Memory B cell (primary cell): ENCODE data around the gene STPG4.

Source experiments
- ATAC-seq: fragments of 150-1000 bp; cut with Tn5 transposase; 2 replicates; pipeline ENCODE4 v1.10.0; 2021; ENCODE audit warnings: low read depth, mild to moderate bottlenecking, moderate library complexity
- DNase-seq, 2 donors: peaks; one replicate each; pipeline ENCODE4 v3.0.0; 2022; ENCODE audit warnings: low spot score in 2 of 2
- H3K27ac Mint-ChIP-seq: one replicate; pipeline ENCODE4 v1.8.0; 2022; ENCODE audit warnings: mild to moderate bottlenecking, moderate library complexity, mixed read lengths
- H3K27me3 Mint-ChIP-seq: one replicate; pipeline ENCODE4 v1.8.0; 2022; ENCODE audit warnings: mixed read lengths
- H3K36me3 Mint-ChIP-seq: one replicate; pipeline ENCODE4 v1.8.0; 2022; ENCODE audit warnings: mild to moderate bottlenecking, mixed read lengths
- H3K4me1 Mint-ChIP-seq: one replicate; pipeline ENCODE4 v1.8.0; 2022; ENCODE audit warnings: mixed read lengths
- H3K4me3 Mint-ChIP-seq: one replicate; pipeline ENCODE4 v1.8.0; 2022; ENCODE audit warnings: mild to moderate bottlenecking, moderate library complexity, mixed read lengths
- H3K9me3 Mint-ChIP-seq: one replicate; pipeline ENCODE4 v1.8.0; 2022; ENCODE audit warnings: mixed read lengths

STPG4 gene

DNA sequence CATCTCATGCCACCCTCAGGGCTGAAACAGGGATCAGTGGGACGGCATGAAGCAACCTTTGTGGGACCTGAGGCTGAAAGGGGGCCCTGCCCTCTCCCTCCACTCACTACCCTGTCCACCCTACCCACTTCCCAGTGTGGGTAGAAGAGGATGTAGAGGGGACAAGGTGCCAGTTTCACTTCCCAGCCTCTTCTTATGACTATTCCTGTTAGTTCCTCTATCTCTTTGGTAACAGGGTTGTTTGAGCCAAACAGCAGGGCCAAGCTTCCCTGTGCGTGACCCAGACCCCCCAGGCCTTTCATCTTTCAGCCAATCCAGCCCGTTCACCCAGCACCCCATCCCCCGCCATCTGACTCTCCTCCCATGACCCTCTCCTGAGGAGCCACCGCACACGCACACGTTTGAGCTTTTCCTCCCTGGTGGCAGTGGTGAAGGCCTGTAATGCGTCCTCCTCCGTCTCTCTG is 82.3 kb downstream of the STPG4 start:
- peak; percentile 87 for ATAC-seq
- Mint-ChIP-seq H3K27me3 (no peaks in the 10 kb centered on the region), H3K4me1 (peaks cover 41% of the 10 kb centered on the region), H3K36me3 (peaks cover 8% of the 10 kb centered on the region), H3K27ac (peak overlapping the region; percentile 95), H3K9me3 (no peaks in the 10 kb centered on the region), H3K4me3 (peak overlapping the region; percentile 50)
- peak; percentile 44 to 55 for DNase-seq

DNA sequence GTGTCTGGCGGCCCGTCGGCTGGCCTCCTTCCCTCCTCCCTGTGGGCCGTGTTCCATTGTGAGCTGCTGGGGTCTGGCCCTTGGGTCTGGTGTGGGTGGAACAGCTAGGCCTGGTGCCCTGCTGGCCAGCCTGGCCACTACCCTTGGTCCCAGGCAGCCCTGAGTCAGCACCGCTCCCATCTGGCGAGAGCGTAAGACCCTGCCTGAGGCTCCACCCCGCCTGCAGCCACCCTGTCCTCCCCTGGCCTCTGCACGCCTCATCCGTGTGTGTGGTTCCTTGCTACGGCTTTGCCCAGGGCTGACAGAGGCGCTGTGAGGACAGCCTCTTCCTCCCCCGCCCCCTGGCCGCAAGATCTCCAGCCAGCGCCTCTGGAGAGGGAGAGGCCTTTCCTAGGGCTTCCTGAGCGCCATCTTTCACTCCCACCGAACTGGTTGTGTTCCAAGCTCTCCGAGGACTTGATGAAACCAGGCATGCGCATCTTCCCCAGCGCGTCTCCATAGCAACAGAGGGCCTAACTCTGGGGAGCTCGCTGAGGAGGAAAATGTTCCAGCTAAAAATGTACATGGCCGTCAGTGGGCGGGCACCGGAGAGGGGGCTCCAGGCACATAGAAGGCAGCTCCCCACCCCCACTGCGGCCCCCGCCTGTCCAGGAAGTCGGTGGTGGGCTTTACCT is 83.0 kb downstream of the STPG4 start:
- Mint-ChIP-seq H3K27ac (peak overlapping the region; percentile 95), H3K9me3 (no peaks in the 10 kb centered on the region), H3K4me1 (peaks cover 40% of the 10 kb centered on the region), H3K4me3 (peak overlapping the region; percentile 65), H3K36me3 (peaks cover 10% of the 10 kb centered on the region), H3K27me3 (no peaks in the 10 kb centered on the region)
- DNase-seq (no peak), ATAC-seq (no peak)

DNA sequence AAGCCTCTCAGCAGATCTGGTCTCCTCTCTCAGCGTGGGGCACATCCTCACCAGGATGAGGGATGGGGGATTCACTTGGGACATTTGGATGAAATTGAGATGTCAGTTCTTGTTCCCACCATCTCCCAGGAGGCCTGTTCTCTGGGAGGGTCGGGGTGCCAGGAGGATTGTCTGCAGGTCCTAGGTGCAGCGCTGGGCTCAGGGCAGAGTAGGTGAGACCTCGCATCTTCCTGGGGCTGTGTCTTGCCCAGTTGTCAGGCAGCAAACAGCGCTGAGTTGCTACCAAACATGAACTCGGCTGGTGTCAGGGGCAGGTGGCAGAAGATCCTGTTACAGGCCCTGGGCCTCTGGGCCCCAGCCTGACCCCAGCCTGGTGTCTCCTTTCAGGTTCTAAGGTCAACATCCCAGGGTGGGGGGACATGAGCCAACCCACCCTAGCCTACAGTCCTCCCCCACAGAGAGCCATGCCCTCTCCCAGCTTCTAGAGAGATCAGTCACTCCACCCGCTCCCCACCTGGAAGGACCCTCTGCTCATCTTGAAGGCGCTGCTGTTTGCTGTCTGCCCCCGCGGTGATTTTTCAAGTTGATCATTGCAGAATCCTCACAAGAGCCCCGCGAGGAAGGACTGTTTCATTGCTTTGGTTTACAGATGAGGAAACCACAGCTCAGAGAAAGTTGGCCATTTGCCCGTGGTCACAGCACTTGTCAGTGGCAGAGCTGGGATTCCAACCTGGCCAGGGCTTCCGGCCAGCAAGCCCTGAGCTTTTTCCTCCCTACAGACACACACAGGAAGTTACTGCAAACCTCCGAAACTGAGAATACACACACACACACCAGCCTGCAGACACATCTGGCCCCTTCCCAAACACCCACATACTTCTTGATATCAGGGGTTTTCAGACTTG is 83.9 kb downstream of the STPG4 start:
- ATAC-seq (peak; percentile 16), DNase-seq (peak; percentile 12 to 31)
- peaks cover 40% of the 10 kb centered on the region for H3K4me1 Mint-ChIP-seq
- H3K9me3 Mint-ChIP-seq: no peaks in the 10 kb centered on the region
- peaks cover 10% of the 10 kb centered on the region for H3K36me3 Mint-ChIP-seq
- H3K27me3 Mint-ChIP-seq: no peaks in the 10 kb centered on the region
- H3K4me3 Mint-ChIP-seq: peak overlapping the region; percentile 59
- H3K27ac Mint-ChIP-seq: peak overlapping the region; percentile 95

DNA sequence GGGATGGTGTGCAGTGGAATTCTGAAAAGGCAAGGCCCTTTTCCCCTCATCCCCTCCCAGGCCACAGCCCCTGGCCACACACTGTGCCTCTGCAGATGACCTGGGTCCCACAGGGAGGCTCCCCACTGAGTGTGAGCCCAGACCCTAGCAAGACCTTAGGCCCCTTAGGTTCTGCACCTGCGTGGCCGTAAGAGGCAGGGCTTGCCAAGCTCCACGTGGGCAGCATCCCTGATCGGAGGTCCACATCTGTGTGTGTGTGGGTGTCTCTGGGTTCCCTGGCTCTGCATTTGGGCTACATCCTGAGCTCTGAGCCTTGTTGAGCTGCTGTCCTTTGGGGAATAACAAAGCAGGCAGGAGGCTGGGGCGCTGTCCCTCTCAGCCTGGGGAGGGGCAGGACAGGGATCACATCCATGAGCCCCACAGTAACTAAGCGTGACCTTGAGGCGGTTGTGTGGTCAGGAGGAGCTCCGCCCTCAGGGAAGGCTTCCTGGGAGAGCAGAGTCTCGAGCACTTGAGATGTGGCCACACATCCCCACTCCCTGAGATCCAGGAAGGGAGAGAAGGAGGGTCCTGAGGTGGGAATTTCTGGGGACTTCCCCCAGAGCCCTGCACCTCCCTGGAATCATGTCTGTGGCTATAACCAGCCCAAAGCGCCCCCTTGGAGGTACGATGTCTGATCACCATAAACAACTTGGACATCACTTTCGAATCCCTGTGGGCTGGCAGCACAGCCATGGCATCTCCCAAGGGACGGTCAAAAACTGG is 84.8 kb downstream of the STPG4 start:
- no peaks in the 10 kb centered on the region for H3K9me3 Mint-ChIP-seq
- H3K4me1 Mint-ChIP-seq: peaks cover 43% of the 10 kb centered on the region
- DNase-seq: no peak
- H3K4me3 Mint-ChIP-seq: peak overlapping the region; percentile 17
- H3K36me3 Mint-ChIP-seq: peaks cover 11% of the 10 kb centered on the region
- H3K27me3 Mint-ChIP-seq: no peaks in the 10 kb centered on the region
- ATAC-seq: no peak
- H3K27ac Mint-ChIP-seq: peak overlapping the region; percentile 95

DNA sequence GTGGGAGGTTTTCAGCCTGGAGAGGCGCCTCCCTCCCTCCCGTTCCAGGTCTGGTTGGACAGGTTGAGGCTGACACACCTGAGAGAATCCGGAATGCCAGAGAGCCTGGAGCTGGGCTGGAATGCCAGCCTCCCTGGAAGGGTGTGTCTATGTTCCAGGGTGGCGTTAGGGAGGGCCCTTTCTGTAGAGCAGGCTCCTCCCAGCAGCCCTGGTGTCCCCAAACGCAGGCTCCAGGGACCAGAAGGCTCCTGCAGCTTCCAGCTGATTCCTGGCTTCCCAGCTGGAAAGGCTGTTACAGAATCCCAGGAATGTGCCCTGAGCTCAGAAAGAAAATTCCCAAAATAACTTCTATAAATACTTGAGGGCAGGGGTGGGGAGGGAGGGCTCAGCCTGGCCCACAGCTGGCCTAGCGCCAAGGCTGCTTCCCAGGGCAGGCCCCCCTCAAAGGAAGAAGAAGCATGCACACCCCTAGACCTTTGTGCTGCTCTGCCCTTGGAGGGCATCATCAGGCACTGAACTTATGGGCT is 85.4 kb downstream of the STPG4 start:
- Mint-ChIP-seq H3K36me3 (peaks cover 11% of the 10 kb centered on the region), H3K4me3 (no peak overlapping the region), H3K9me3 (no peaks in the 10 kb centered on the region), H3K27me3 (no peaks in the 10 kb centered on the region), H3K27ac (peak overlapping the region; percentile 95), H3K4me1 (peaks cover 43% of the 10 kb centered on the region)
- DNase-seq (no peak), ATAC-seq (no peak)

DNA sequence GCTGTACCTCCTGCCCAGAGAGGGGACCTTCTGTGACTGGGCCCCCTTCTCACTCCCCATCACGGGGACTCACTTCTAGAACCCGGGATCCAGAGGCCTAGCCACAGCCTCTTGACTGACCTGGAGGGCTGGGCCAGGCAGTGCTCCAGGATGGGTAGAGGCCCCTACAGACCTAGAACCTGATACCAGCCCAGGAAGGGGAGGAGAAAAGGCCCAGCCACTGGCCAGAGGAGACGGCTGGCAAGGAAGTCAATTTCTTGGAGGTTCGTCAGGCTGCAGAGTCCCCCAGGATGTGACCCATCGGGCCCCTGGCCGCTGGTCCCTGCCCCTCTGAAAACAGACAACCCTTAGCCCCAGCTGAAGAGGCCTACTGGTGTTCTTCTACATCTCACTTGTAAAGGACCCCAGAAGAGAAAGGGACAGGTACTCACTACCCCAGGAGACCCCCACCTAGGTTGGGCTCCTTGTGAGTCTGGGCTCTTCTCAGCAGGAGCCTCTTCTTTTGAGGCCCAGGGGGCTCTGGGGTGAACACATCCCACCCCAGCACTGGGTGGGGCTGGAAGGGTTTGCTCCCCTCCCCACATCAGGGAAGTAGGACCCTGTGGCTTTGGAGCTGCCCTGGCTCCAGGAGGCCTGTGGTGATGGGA is 86.0 kb downstream of the STPG4 start:
- Mint-ChIP-seq H3K36me3 (peaks cover 13% of the 10 kb centered on the region), H3K27me3 (no peaks in the 10 kb centered on the region), H3K4me1 (peaks cover 43% of the 10 kb centered on the region), H3K27ac (no peak overlapping the region), H3K9me3 (no peaks in the 10 kb centered on the region), H3K4me3 (no peak overlapping the region)
- DNase-seq (no peak), ATAC-seq (no peak)

DNA sequence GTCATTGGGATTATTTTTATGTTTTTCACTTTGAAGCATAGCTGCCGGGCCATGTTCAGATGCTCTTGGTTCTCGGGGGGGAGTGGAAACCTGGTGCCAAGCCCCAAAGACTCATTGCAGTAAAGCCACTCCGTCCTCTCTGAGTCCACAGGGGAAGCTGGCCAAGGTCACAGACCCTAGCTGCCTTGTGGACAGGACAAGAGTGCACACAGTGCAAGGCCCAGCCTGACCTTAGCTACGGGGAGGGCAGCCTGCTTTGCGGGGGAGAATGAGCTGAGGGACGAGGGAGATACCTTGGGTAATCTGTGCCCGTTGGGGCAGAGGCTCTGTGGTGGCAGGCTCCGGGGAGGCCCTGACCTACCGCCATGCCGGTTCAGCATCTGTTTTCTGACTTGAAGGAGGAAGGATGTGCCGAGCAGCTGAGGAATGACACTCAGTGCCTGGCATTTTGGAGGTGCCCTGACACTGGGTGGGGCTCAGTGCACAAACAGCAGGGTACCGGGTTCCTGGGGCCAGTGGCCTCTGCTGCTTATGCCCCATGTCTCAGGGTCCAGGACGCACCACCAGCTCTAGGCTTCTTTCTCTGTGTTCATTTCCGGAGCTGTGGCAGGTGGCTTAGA is 87.2 kb downstream of the STPG4 start:
- no peaks in the 10 kb centered on the region for H3K9me3 Mint-ChIP-seq
- H3K27me3 Mint-ChIP-seq: no peaks in the 10 kb centered on the region
- H3K4me1 Mint-ChIP-seq: peaks cover 41% of the 10 kb centered on the region
- H3K4me3 Mint-ChIP-seq: no peak overlapping the region
- ATAC-seq (no peak), DNase-seq (no peak)
- H3K36me3 Mint-ChIP-seq: peaks cover 22% of the 10 kb centered on the region
- H3K27ac Mint-ChIP-seq: peak overlapping the region; percentile 17

DNA sequence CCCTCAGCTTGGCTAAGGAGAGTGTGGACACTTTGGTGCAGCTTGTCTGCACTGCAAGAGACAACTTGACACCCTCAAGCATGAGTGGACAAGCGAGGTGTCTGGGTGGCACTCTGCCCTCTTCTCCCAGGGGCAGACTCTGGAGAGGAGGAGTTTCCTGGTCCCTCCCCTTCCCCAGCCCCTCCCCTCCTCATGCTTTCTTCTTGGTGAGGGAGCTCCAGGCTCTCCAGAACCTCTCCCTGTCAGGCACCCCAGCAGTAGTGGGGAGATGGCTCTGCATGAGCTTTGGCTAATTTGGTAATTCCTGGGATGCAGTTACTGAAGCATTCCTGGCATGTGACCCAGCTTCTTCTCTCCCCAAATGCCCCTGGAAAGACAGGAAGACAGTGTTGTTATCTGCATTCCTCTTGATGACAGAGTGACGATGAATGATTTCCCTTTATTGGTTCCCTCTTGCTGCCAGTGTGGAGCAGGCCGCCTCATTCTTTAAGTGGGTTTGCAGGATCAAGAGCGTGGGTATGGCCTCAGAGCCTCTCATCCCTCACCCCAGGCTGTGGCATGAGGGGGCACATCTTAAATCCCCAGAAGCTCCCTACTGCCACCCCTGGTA is 89.2 kb downstream of the STPG4 start:
- Mint-ChIP-seq H3K9me3 (no peaks in the 10 kb centered on the region), H3K27me3 (no peaks in the 10 kb centered on the region), H3K36me3 (peaks cover 25% of the 10 kb centered on the region), H3K4me1 (peaks cover 22% of the 10 kb centered on the region), H3K27ac (peak overlapping the region; percentile 79), H3K4me3 (no peak overlapping the region)
- ATAC-seq (no peak), DNase-seq (no peak)

DNA sequence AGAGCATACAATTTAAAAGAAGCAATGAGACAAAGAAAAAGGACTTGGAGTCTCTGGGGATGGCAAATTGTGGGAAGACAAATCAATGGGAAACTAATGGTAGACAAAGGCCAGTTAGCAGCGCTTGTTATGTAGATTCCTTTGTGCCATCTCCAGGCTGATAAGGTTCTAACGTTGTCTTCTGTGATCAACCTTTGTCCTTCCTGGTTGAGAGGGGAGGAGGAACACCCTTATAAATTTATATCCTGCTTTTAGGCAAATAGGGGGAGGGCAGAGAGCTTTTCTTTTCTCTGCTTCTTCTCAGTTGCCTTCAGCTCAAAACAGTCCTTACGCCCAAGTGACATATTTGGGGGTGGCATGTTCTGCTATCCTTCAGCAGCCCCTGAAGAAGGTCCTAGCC is 89.8 kb downstream of the STPG4 start:
- Mint-ChIP-seq H3K4me1 (peaks cover 19% of the 10 kb centered on the region), H3K9me3 (no peaks in the 10 kb centered on the region), H3K4me3 (no peak overlapping the region), H3K27ac (no peak overlapping the region), H3K27me3 (no peaks in the 10 kb centered on the region), H3K36me3 (peaks cover 27% of the 10 kb centered on the region)
- DNase-seq (no peak), ATAC-seq (no peak)

DNA sequence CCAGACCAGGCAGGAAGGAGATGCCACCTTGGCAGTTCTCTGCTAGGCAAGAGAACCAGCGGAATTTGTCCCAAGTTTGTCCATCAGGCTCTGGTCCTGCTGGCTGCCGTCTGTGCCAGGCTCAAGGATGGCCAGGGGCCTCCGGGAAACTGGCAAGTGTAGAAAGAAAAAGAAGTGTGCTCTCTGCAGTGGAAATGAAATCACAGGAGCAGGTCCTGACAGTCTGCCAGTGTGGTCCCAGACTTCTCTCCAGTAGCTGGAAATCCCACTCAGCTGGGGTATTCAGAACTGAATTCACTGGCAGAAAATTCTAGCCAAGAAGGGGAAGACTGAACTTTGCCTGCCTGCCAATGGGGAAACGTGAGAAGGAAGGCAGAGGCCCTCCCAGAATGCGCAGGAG is 91.0 kb downstream of the STPG4 start:
- peaks cover 15% of the 10 kb centered on the region for H3K4me1 Mint-ChIP-seq
- peaks cover 29% of the 10 kb centered on the region for H3K36me3 Mint-ChIP-seq
- DNase-seq (no peak), ATAC-seq (no peak)
- peak overlapping the region; percentile 53 for H3K27ac Mint-ChIP-seq
- no peaks in the 10 kb centered on the region for H3K9me3 Mint-ChIP-seq
- H3K4me3 Mint-ChIP-seq: no peak overlapping the region
- no peaks in the 10 kb centered on the region for H3K27me3 Mint-ChIP-seq

DNA sequence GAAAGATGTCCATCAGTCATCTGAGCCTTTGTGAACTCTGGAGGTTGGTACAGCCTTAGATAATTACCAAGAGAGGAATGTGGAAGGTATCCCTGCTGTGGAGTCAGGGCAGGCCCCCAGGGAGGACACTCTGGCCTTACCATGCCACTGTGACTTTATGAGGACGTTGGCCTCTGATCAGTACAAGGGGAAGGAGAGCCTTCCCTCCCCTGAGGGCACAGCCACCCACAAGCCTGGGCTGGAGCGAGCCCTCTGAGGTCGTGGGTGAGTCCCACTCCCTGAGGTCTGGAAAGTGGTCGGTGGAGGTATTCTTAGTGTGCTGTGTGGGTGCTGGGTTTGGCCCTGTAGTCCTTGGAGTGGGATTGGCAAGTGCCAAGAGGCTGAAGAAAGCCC is 91.6 kb downstream of the STPG4 start:
- H3K4me1 Mint-ChIP-seq: peaks cover 14% of the 10 kb centered on the region
- peak overlapping the region; percentile 77 for H3K27ac Mint-ChIP-seq
- no peak for ATAC-seq
- no peak for DNase-seq
- H3K9me3 Mint-ChIP-seq: no peaks in the 10 kb centered on the region
- no peaks in the 10 kb centered on the region for H3K27me3 Mint-ChIP-seq
- peaks cover 29% of the 10 kb centered on the region for H3K36me3 Mint-ChIP-seq
- H3K4me3 Mint-ChIP-seq: no peak overlapping the region

DNA sequence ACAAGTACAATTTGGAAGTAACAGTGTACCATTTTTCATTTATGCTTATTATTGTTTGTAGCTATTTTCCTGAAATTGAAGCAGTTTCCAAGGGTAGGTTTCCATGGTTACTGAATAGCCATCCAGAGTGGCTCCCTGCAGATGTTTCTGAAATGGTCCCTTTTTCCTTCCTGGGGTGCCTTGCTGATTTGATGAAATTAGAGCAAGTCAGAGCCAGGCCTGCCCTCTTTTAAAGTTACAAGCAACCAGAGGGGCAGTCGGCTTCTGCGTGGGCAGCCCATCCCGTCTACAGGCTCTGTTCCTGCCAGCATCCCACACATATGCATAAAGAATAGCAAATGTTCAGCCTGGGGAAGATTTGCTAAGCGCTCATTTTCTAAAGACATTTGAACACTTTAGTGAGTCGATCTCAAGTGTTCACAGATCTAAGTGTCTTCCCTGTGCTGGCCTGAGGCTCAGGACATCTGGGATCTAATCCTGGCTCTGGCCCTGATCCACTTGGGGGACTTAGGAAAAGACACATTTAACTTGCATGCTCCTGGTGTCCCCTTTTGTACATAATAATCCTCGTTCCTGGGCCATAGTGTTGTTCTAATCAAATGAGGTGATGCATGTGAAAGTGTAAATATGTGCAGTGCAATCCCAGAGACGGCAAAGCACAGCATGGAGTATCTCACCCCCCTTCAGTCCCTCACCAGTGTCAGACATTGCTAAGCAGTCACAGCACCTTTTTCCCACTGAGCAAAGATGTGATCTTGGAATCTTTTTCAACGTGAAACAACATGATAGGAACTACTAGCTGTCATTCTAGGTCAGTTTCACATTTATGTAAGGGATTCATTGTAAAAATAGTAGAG is 92.2 kb downstream of the STPG4 start:
- Mint-ChIP-seq H3K27ac (peak overlapping the region; percentile 77), H3K4me1 (peaks cover 19% of the 10 kb centered on the region), H3K27me3 (no peaks in the 10 kb centered on the region), H3K9me3 (no peaks in the 10 kb centered on the region), H3K36me3 (peaks cover 28% of the 10 kb centered on the region), H3K4me3 (no peak overlapping the region)
- ATAC-seq: no peak
- no peak for DNase-seq
